Upper lobe of right lung (tissue), 1 donor: ENCODE measurements around the gene IRAK2. TPM values are rescaled to one million over a fixed set of nuclear protein-coding genes. Genes with fewer than 3 reads are reported as not detected.
A peak's percentile ranks its signal among the peaks of the same experiment; 100 is the strongest.

Experiments used
- ATAC-seq: fragments of 200-7000 bp; cut with Tn5 transposase; one replicate; pipeline ENCODE4 v1.9.1; 2020; ENCODE audit warnings: mild to moderate bottlenecking, moderate library complexity
- DNase-seq: peaks from one replicate; pipeline ENCODE4 v3.0.0-alpha.2; 2020
- H3K27ac ChIP-seq: fragments of 200-600 bp; one replicate; pipeline ENCODE4 v1.8.0; 2022
- H3K27me3 ChIP-seq: fragments of 200-600 bp; one replicate; pipeline ENCODE4 v1.8.0; 2022; ENCODE audit warnings: mild to moderate bottlenecking
- H3K36me3 ChIP-seq: fragments of 200-600 bp; one replicate; pipeline ENCODE4 v1.8.0; 2022
- H3K4me1 ChIP-seq: fragments of 200-600 bp; one replicate; pipeline ENCODE4 v1.8.0; 2022
- H3K4me3 ChIP-seq: fragments of 200-600 bp; one replicate; pipeline ENCODE4 v1.8.0; 2022; ENCODE audit warnings: mild to moderate bottlenecking
- H3K9me3 ChIP-seq: fragments of 200-600 bp; one replicate; pipeline ENCODE4 v1.8.0; 2022
- intact Hi-C: fragments of 100-400 bp; cut with DNase I; formaldehyde crosslinking; loops from one replicate; pipeline ENCODE4 v1.11.0; 2022
- long read RNA-seq: library from polyadenylated mRNA; unstranded; transcript quantifications from one replicate; pipeline ENCODE4 v2.0.0, GENCODE V29; 2021
- total RNA-seq: library from RNA; stranded (reverse); fragmentation: NEBNext Ultra II Directional; extraction: Animal tissue kit (Norgen Biotek cat#: 25700); gene quantifications from one replicate; pipeline ENCODE4 v1.2.1, GENCODE V29; 2021
- TF ChIP-seq, protein P1 (sequence below): fragments of 200-600 bp; IDR thresholded peaks from one replicate; pipeline ENCODE4 v1.8.0; 2022; ENCODE audit warnings: antibody characterized with exemption
- donor health status: DM: no; HTN: yes; CAD: no; lungs with severe emphysema.

The IRAK2 gene, protein sequence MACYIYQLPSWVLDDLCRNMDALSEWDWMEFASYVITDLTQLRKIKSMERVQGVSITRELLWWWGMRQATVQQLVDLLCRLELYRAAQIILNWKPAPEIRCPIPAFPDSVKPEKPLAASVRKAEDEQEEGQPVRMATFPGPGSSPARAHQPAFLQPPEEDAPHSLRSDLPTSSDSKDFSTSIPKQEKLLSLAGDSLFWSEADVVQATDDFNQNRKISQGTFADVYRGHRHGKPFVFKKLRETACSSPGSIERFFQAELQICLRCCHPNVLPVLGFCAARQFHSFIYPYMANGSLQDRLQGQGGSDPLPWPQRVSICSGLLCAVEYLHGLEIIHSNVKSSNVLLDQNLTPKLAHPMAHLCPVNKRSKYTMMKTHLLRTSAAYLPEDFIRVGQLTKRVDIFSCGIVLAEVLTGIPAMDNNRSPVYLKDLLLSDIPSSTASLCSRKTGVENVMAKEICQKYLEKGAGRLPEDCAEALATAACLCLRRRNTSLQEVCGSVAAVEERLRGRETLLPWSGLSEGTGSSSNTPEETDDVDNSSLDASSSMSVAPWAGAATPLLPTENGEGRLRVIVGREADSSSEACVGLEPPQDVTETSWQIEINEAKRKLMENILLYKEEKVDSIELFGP
- 5.2 TPM for total RNA-seq
- long read RNA-seq, transcript IRAK2-201 (13 exons, 3,483 nt), result major isoform, 8 of 14 reads
- long read RNA-seq, partial matches to known transcripts, result 3 of 14 reads
- long read RNA-seq, other reads (novel, unspliced or antisense), result 3 of 14 reads

DNA sequence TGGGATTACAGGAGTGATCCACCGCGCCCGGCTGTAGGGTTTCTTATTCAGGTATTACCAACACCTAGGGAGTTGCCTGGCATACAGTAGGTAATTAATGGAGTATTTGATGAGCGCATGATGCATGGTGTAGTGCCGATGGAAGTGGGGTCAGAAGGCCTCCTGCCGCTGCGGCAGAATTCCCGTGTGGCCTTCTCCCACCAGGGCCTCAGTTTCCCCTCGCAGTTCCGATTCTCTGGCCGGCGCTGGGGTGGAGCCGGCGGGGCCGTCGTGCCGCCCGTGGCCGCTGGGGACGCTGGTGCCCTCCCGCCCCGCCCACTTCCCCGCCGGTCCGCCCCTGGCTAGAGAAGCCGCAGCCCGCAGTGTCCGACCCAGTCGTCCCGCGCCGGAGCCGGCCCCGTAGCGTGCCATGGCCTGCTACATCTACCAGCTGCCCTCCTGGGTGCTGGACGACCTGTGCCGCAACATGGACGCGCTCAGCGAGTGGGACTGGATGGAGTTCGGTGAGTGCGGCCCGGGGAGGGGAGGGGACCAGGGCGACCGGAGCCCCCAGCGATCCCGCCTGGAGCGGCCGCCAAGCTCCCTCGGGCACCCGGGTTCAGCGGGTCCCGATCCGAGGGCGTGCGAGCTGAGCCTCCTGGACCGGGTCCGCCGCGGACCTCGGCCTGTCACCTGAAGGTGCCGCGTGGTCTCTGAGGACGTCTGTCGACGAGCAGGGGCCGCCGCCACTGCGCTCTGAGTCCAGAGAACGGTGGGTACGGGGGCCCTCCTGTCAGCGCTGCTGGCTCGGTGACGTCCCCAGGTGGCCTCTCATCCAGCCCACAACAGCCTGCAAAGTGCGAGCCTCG lies at the start of gene IRAK2:
Gene IRAK2 (plus strand): TSS at position 374 of the 848 bp plus-strand sequence. CDS start 36 bp downstream, at position 410.
- intact Hi-C loops, result loop anchor here (5.0 kb wide), 1 partner anchor 63 kb away; no protein-coding TSS in a partner anchor
- TF ChIP-seq, protein P1, sequence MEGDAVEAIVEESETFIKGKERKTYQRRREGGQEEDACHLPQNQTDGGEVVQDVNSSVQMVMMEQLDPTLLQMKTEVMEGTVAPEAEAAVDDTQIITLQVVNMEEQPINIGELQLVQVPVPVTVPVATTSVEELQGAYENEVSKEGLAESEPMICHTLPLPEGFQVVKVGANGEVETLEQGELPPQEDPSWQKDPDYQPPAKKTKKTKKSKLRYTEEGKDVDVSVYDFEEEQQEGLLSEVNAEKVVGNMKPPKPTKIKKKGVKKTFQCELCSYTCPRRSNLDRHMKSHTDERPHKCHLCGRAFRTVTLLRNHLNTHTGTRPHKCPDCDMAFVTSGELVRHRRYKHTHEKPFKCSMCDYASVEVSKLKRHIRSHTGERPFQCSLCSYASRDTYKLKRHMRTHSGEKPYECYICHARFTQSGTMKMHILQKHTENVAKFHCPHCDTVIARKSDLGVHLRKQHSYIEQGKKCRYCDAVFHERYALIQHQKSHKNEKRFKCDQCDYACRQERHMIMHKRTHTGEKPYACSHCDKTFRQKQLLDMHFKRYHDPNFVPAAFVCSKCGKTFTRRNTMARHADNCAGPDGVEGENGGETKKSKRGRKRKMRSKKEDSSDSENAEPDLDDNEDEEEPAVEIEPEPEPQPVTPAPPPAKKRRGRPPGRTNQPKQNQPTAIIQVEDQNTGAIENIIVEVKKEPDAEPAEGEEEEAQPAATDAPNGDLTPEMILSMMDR, result peak; percentile 94

DNA sequence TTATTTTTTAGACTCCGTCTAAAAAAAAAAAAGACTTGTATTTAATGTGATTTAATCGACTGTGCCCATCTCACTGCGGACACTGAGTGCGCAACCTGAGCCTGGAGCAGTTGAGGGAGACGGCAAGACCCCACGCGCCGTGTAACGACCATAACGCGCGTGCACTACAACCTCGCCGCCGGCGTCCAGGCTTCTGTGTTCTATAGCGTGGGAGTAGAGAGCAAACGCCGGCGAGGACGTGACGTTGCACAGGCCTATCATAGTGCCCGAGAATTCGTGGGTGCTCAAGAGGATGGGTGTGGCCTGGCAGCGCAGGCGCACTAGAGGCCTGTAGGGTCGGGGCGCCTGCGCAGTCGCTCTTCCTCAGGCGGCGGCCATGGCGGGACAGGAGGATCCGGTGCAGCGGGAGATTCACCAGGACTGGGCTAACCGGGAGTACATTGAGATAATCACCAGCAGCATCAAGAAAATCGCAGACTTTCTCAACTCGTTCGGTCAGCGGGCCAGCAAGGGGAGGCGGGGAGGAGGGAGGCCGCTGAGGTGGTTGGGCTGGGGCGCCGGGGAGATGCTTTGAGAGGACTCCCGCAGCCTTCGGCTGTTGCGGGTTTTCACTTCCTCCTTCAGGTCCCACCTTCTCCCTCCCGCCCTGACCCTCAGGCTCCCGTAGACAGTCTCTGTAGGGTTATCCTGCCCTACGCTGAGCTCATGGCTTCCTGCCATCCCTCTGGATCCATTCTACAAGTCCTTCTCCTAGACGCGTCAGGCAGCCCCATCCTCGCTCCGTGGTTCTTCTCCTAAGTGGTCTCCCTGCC lies 49.2 kb upstream of the IRAK2 start, which contains the start of gene BRK1:
Gene BRK1 (plus strand): TSS at position 350 of the 812 bp plus-strand sequence. CDS start 27 bp downstream, at position 377.
- intact Hi-C loops, result no loop called here
- peaks cover 23% of the 10 kb centered on the region for H3K4me1 ChIP-seq
- TF ChIP-seq, protein P1, result no peak
- ATAC-seq (peak; percentile 100), DNase-seq (peak; percentile 97)
- H3K27me3 ChIP-seq, result no peaks in the 10 kb centered on the region
- H3K4me3 ChIP-seq, result peak within 1 kb of the TSS; percentile 86
- H3K36me3 ChIP-seq, result peaks cover 2% of the 10 kb centered on the region
- no peaks in the 10 kb centered on the region for H3K9me3 ChIP-seq
- peak within 1 kb of the TSS; percentile 87 for H3K27ac ChIP-seq

More for the DNA sequence above, at the start of gene IRAK2:
- peak within 1 kb of the TSS; percentile 56 for H3K27ac ChIP-seq
- H3K4me1 ChIP-seq, result no peaks in the 10 kb centered on the region
- peak; percentile 91 for DNase-seq
- ATAC-seq, result peak; percentile 97
- no peaks in the 10 kb centered on the region for H3K9me3 ChIP-seq
- H3K36me3 ChIP-seq, result no peaks in the 10 kb centered on the region
- H3K27me3 ChIP-seq, result no peaks in the 10 kb centered on the region
- peak within 1 kb of the TSS; percentile 73 for H3K4me3 ChIP-seq

DNA sequence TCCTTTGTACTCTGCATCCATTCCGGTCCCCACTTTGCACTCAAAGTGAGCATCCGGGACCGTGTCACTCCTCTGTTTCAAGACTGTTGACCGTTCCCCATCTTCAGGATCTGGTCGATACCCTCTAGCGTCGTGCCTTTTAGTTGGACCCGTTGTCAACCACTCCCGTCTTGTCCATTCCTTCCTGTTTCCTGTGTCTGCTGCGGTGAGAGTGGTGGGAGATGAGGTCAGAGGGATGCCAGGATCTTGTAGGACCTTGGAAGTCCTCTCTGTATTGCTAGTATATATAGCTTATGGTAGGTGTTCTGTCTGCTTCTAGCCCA lies 48.6 kb upstream of the IRAK2 start:
- no peaks in the 10 kb centered on the region for H3K27me3 ChIP-seq
- H3K9me3 ChIP-seq, result no peaks in the 10 kb centered on the region
- H3K4me1 ChIP-seq, result peaks cover 23% of the 10 kb centered on the region
- intact Hi-C loops, result no loop called here
- ATAC-seq (peak; percentile 16), DNase-seq (peak; percentile 62)
- H3K36me3 ChIP-seq, result peaks cover 7% of the 10 kb centered on the region
- TF ChIP-seq, protein P1, result no peak
- peak overlapping the region; percentile 86 for H3K4me3 ChIP-seq
- H3K27ac ChIP-seq, result peak overlapping the region; percentile 87

DNA sequence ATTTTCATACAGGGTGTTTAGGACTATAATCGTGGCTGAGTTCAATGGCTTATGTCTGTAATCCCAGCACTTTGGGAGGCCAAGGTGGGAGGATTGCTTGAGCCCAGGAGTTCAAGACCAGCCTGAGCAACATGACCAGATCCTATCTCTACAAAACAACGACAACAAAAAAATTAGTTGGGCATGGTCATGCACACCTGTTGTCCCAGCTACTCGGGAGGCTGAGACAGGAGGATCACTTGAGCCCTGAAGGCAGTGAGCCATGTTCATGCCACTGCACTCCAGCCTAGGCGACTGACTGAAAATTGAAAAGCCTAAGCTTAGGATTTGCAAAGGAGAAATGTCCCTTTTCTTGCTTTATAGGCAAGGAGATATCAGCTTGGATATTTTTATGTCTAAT lies 47.8 kb upstream of the IRAK2 start:
- no peak overlapping the region for H3K27ac ChIP-seq
- intact Hi-C loops, result no loop called here
- no peaks in the 10 kb centered on the region for H3K9me3 ChIP-seq
- H3K4me3 ChIP-seq, result peak overlapping the region; percentile 86
- H3K36me3 ChIP-seq, result peaks cover 16% of the 10 kb centered on the region
- TF ChIP-seq, protein P1, result no peak
- peaks cover 23% of the 10 kb centered on the region for H3K4me1 ChIP-seq
- H3K27me3 ChIP-seq, result no peaks in the 10 kb centered on the region
- ATAC-seq (no peak), DNase-seq (no peak)

DNA sequence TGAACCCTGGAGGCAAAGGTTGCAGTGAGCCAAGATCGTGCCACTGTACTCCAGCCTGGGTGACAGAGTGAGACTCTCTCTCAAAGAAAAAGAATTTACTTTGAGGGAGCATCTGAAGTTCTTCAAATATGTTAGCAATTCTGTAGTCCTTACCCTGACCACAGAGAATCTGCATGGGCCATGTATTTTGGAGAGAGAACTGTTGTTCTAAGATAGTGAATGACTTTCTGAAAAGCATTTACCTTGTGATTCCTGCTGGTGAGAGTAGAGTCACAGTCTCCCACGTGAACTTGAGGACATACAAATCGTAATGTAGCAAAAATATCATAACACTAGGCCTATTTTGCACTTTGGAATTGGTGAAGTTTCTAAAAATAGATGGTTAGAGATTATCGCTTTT lies 45.3 kb upstream of the IRAK2 start:
- DNase-seq (no peak), ATAC-seq (no peak)
- Histone ChIP-seq H3K4me3 (no peak overlapping the region), H3K27ac (no peak overlapping the region), H3K27me3 (no peaks in the 10 kb centered on the region), H3K9me3 (no peaks in the 10 kb centered on the region), H3K36me3 (peaks cover 22% of the 10 kb centered on the region), H3K4me1 (peaks cover 25% of the 10 kb centered on the region)
- TF ChIP-seq, protein P1, result no peak
- intact Hi-C loops, result no loop called here
